WI38 (cell line): ENCODE results near the gene STMN3.

Experiments
- H3K4me3 ChIP-seq: 2 replicates; pipeline ENCODE4 v1.5.1; 2011; ENCODE audit warnings: low read depth, mild to moderate bottlenecking, control low read depth, low read length
- TF ChIP-seq, protein P1 (sequence below): IDR thresholded peaks from 2 replicates; pipeline ENCODE4 v1.5.1; 2012; ENCODE audit warnings: low read depth, mild to moderate bottlenecking, control low read depth, low read length

STMN3 gene

DNA sequence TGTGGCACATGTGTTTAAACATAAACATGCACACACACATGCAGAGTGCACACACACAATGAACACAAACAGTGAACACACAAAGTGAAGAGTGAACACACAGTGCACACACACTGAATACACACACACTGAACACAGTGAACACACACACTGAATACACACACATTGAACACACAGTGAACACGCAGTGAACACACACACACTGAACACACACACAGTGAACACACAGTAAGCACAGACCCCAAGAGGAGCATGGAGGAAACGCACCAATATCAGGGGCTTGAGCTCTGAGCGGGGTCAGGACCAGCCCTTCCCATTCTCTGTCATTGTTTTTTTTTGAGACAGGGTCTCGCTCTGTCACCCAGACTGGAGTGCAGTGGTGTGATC lies 62.1 kb downstream of the STMN3 start:
- TF ChIP-seq, protein P1, sequence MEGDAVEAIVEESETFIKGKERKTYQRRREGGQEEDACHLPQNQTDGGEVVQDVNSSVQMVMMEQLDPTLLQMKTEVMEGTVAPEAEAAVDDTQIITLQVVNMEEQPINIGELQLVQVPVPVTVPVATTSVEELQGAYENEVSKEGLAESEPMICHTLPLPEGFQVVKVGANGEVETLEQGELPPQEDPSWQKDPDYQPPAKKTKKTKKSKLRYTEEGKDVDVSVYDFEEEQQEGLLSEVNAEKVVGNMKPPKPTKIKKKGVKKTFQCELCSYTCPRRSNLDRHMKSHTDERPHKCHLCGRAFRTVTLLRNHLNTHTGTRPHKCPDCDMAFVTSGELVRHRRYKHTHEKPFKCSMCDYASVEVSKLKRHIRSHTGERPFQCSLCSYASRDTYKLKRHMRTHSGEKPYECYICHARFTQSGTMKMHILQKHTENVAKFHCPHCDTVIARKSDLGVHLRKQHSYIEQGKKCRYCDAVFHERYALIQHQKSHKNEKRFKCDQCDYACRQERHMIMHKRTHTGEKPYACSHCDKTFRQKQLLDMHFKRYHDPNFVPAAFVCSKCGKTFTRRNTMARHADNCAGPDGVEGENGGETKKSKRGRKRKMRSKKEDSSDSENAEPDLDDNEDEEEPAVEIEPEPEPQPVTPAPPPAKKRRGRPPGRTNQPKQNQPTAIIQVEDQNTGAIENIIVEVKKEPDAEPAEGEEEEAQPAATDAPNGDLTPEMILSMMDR: no peak
- no peak overlapping the region for H3K4me3 ChIP-seq

- TF ChIP-seq, protein P1: no peak
- H3K4me3 ChIP-seq: no peak overlapping the region
Measured at GRCh38 chr20:63590218-63591146, 62.7 kb downstream of the STMN3 start.
